H1 (cell line): ENCODE data around the gene GLMP. TPM values are rescaled to one million over a fixed set of nuclear protein-coding genes. Genes with fewer than 3 reads are reported as not detected.

Source experiments
- HDAC2 ChIP-seq, 2 experiments: fragments of 300-600 bp in 1 of 2; sonication (generic) in 1 of 2; IDR thresholded peaks; 2 replicates each; pipeline ENCODE4 v1.6.1; 2011 to 2012; ENCODE audit warnings: low read depth in 2 of 2, low read length in 2 of 2, mild to moderate bottlenecking in 2 of 2, moderate library complexity in 2 of 2, borderline replicate concordance in 1 of 2, inconsistent platforms in 1 of 2
- POU5F1 ChIP-seq: IDR thresholded peaks from 2 replicates; pipeline ENCODE4 v1.6.1; 2011; ENCODE audit warnings: low read depth, mild to moderate bottlenecking, low read length, moderate library complexity
- polyA plus RNA-seq, 7 experiments: library from polyadenylated mRNA; depleted of rRNA in 3 of 7; stranded (reverse) in 5 of 7; unstranded in 2 of 7; fragments of >200 nt in 5 of 7; fragments of 200-250 nt in 2 of 7; gene quantifications; 1 replicate in 5 of 7; 2 replicates in 1 of 7; 4 replicates in 1 of 7; pipeline versions ENCODE4 v1.2.1 to v1.2.3, GENCODE V29; 2011 to 2013; ENCODE audit warnings: missing spikeins in 2 of 7, mixed read lengths in 2 of 7
- total RNA-seq: library from RNA; stranded (reverse); fragmentation: NEBNext Ultra II Directional; extraction: Animal tissue kit (Norgen Biotek cat#: 25700); gene quantifications from 2 replicates; pipeline ENCODE4 v1.2.1, GENCODE V29; 2021
- TF ChIP-seq, protein P1 (sequence below): fragments of 300-600 bp; sonication (generic); IDR thresholded peaks from 2 replicates; pipeline ENCODE4 v1.7.1; 2012; ENCODE audit warnings: low read length, moderate library complexity, mild to moderate bottlenecking, inconsistent platforms; ENCODE audit not compliant: insufficient replicate concordance
- TF ChIP-seq, protein P2 (sequence below): IDR thresholded peaks from 2 replicates; pipeline ENCODE4 v1.6.1; 2012; ENCODE audit warnings: inconsistent platforms

GLMP gene
- total and polyA plus RNA-seq, 2 of the 8 experiments (the other 6 are each of a cell fraction or from before 2014, with no cell fraction given) = 48.1 to 59.5 TPM

- TF ChIP-seq, protein P1, sequence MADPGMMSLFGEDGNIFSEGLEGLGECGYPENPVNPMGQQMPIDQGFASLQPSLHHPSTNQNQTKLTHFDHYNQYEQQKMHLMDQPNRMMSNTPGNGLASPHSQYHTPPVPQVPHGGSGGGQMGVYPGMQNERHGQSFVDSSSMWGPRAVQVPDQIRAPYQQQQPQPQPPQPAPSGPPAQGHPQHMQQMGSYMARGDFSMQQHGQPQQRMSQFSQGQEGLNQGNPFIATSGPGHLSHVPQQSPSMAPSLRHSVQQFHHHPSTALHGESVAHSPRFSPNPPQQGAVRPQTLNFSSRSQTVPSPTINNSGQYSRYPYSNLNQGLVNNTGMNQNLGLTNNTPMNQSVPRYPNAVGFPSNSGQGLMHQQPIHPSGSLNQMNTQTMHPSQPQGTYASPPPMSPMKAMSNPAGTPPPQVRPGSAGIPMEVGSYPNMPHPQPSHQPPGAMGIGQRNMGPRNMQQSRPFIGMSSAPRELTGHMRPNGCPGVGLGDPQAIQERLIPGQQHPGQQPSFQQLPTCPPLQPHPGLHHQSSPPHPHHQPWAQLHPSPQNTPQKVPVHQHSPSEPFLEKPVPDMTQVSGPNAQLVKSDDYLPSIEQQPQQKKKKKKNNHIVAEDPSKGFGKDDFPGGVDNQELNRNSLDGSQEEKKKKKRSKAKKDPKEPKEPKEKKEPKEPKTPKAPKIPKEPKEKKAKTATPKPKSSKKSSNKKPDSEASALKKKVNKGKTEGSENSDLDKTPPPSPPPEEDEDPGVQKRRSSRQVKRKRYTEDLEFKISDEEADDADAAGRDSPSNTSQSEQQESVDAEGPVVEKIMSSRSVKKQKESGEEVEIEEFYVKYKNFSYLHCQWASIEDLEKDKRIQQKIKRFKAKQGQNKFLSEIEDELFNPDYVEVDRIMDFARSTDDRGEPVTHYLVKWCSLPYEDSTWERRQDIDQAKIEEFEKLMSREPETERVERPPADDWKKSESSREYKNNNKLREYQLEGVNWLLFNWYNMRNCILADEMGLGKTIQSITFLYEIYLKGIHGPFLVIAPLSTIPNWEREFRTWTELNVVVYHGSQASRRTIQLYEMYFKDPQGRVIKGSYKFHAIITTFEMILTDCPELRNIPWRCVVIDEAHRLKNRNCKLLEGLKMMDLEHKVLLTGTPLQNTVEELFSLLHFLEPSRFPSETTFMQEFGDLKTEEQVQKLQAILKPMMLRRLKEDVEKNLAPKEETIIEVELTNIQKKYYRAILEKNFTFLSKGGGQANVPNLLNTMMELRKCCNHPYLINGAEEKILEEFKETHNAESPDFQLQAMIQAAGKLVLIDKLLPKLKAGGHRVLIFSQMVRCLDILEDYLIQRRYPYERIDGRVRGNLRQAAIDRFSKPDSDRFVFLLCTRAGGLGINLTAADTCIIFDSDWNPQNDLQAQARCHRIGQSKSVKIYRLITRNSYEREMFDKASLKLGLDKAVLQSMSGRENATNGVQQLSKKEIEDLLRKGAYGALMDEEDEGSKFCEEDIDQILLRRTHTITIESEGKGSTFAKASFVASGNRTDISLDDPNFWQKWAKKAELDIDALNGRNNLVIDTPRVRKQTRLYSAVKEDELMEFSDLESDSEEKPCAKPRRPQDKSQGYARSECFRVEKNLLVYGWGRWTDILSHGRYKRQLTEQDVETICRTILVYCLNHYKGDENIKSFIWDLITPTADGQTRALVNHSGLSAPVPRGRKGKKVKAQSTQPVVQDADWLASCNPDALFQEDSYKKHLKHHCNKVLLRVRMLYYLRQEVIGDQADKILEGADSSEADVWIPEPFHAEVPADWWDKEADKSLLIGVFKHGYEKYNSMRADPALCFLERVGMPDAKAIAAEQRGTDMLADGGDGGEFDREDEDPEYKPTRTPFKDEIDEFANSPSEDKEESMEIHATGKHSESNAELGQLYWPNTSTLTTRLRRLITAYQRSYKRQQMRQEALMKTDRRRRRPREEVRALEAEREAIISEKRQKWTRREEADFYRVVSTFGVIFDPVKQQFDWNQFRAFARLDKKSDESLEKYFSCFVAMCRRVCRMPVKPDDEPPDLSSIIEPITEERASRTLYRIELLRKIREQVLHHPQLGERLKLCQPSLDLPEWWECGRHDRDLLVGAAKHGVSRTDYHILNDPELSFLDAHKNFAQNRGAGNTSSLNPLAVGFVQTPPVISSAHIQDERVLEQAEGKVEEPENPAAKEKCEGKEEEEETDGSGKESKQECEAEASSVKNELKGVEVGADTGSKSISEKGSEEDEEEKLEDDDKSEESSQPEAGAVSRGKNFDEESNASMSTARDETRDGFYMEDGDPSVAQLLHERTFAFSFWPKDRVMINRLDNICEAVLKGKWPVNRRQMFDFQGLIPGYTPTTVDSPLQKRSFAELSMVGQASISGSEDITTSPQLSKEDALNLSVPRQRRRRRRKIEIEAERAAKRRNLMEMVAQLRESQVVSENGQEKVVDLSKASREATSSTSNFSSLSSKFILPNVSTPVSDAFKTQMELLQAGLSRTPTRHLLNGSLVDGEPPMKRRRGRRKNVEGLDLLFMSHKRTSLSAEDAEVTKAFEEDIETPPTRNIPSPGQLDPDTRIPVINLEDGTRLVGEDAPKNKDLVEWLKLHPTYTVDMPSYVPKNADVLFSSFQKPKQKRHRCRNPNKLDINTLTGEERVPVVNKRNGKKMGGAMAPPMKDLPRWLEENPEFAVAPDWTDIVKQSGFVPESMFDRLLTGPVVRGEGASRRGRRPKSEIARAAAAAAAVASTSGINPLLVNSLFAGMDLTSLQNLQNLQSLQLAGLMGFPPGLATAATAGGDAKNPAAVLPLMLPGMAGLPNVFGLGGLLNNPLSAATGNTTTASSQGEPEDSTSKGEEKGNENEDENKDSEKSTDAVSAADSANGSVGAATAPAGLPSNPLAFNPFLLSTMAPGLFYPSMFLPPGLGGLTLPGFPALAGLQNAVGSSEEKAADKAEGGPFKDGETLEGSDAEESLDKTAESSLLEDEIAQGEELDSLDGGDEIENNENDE = no peak
- TF ChIP-seq POU5F1 = no peak
- TF ChIP-seq HDAC2 (IDR thresholded peaks at IDR 0.05; ENCODE audit: borderline replicate concordance in 1 of 2, low read depth in 2 of 2, low read length in 2 of 2) = no peak
- TF ChIP-seq, protein P2, sequence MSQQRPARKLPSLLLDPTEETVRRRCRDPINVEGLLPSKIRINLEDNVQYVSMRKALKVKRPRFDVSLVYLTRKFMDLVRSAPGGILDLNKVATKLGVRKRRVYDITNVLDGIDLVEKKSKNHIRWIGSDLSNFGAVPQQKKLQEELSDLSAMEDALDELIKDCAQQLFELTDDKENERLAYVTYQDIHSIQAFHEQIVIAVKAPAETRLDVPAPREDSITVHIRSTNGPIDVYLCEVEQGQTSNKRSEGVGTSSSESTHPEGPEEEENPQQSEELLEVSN = no peak
Measured at GRCh38 chr1:156342166-156342955, 46.9 kb upstream of the GLMP start (continued).
